ENCODE data around the gene IGFBP3.

- peak; percentile 62 to 76 (median 65) for TF ChIP-seq CTCF (IDR thresholded peaks at IDR 0.05)
- no peak for TF ChIP-seq POLR2A (IDR thresholded peaks at IDR 0.05; ENCODE audit: low read depth)
- peak in 1 of 2 donors; percentile 23 for TF ChIP-seq POLR2AphosphoS5 (IDR thresholded peaks at IDR 0.05)
Observed at GRCh38 chr7:45921699-45922519, 837 bp upstream of the IGFBP3 start.

Data from esophagus muscularis mucosa (tissue), 3 donors.